ENCODE measurements around the gene PRICKLE3. TPM values are rescaled to one million over a fixed set of nuclear protein-coding genes. Genes with fewer than 3 reads are reported as not detected.

PRICKLE3 gene
- total and polyA plus RNA-seq, 12 donors = 2.8 to 46.8 (median 12.0) TPM

DNA sequence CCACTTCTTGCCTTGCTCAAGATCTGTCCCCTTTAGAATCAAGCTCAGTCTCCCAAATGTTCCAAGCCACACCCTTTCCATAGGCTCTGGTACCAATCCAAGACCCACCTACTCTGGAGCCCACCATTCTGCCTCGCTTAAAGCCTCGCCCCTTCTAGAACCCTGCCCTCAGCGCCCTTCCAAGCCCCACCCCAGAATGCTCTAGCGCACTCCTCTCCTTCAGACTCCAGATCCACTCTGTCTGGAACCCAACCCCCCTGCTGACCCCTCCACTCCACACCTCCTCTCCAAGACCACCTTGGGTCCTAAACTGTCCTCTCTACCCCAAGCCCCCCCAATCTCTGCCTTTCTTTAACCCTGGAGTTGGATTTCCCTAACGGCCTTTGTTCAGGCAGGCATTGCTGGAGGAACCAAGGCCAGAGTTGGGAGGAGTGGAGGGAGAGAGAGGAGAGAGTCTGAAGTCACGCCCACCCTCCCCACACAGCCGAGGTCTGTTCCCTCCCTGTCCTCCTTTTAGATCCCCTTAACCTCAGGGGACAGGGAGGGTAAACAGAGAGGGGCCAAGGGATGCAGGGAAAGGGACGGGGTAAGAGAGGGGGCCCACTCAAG, 2.4 kb upstream of the PRICKLE3 start:
- Histone ChIP-seq H3K36me3 (replicated peaks in 1 of 2) (no peaks in the 10 kb centered on the region), H3K9me3 (replicated peaks in 1 of 3) (no peaks in the 10 kb centered on the region), H3K4me3 (no peak overlapping the region), H3K27me3 (no peaks in the 10 kb centered on the region), H3K27ac (no peak overlapping the region), H3K4me1 (replicated peaks in 1 of 2) (no peaks in the 10 kb centered on the region)
- intact Hi-C loops (cut with DNase I) = no loop called here
- WGBS, 4 donors = 53 to 71% (median 56%) methylated on average over 6 to 8 of the region's 8 CpGs
- DNase-seq = no peak
- TF ChIP-seq POLR2A (IDR thresholded peaks at IDR 0.05) = no peak
- TF ChIP-seq, protein P1, sequence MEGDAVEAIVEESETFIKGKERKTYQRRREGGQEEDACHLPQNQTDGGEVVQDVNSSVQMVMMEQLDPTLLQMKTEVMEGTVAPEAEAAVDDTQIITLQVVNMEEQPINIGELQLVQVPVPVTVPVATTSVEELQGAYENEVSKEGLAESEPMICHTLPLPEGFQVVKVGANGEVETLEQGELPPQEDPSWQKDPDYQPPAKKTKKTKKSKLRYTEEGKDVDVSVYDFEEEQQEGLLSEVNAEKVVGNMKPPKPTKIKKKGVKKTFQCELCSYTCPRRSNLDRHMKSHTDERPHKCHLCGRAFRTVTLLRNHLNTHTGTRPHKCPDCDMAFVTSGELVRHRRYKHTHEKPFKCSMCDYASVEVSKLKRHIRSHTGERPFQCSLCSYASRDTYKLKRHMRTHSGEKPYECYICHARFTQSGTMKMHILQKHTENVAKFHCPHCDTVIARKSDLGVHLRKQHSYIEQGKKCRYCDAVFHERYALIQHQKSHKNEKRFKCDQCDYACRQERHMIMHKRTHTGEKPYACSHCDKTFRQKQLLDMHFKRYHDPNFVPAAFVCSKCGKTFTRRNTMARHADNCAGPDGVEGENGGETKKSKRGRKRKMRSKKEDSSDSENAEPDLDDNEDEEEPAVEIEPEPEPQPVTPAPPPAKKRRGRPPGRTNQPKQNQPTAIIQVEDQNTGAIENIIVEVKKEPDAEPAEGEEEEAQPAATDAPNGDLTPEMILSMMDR (IDR thresholded peaks at IDR 0.05) = no peak

DNA sequence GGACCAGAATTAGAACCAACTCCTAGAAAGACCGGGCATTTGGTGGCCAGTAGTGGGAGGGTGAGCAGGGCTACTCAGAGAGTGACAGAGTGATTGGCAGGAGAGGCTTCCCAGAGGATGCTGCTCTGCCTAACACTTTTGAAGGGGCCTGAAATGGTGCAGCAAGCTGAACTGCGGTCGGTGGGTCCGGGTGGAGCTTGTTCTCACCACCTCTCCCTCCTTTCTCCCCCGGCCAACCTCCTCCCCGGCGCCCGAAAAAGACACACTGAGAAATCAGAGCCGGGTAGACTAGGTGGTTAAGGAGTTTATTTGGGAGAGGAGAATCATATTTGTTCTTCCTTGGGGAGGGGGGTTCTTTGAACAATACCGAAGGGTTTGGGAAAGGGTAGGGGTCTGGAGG, 1.4 kb upstream of the PRICKLE3 start:
- DNase-seq = no peak
- H3K9me3 ChIP-seq (replicated peaks in 1 of 3) = no peaks in the 10 kb centered on the region
- H3K36me3 ChIP-seq (replicated peaks in 1 of 2) = no peaks in the 10 kb centered on the region
- intact Hi-C loops (cut with DNase I) = no loop called here
- H3K27me3 ChIP-seq = no peaks in the 10 kb centered on the region
- H3K27ac ChIP-seq = peak overlapping the region in 1 of 5 donors; percentile 16
- H3K4me1 ChIP-seq (replicated peaks in 1 of 2) = no peaks in the 10 kb centered on the region
- TF ChIP-seq, protein P1 (IDR thresholded peaks at IDR 0.05) = no peak
- no peak for TF ChIP-seq POLR2A (IDR thresholded peaks at IDR 0.05)
- WGBS, 4 donors = 76 to 83% (median 80%) methylated on average over 10 of the region's 10 CpGs
- H3K4me3 ChIP-seq = no peak overlapping the region

DNA sequence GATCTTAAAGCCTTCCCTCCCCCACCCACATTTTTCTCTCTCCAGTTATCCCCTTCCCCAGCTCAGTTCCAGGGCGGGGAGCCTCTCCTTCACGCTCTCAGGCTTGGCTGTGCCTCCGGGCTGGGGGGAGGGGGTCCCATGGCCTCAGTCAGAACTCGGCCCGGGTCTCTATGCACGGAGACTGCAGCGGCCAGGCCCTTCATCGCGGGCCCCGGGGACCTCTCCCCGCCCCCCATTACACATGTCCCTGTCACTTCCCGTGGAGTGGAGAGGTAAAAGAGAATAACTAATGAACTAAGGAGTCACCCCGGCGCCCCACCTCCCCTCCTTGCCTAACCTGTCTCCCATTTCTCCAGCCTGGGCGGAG, 838 bp upstream of the PRICKLE3 start:
- 68 to 81% (median 68%) methylated on average over 15 of the region's 15 CpGs; no CpG with 5 or more reads in 1 of the 4 donors for WGBS, 4 donors
- H3K27ac ChIP-seq = peak overlapping the region in 3 of 5 donors; percentile 75 to 91 (median 87)

DNA sequence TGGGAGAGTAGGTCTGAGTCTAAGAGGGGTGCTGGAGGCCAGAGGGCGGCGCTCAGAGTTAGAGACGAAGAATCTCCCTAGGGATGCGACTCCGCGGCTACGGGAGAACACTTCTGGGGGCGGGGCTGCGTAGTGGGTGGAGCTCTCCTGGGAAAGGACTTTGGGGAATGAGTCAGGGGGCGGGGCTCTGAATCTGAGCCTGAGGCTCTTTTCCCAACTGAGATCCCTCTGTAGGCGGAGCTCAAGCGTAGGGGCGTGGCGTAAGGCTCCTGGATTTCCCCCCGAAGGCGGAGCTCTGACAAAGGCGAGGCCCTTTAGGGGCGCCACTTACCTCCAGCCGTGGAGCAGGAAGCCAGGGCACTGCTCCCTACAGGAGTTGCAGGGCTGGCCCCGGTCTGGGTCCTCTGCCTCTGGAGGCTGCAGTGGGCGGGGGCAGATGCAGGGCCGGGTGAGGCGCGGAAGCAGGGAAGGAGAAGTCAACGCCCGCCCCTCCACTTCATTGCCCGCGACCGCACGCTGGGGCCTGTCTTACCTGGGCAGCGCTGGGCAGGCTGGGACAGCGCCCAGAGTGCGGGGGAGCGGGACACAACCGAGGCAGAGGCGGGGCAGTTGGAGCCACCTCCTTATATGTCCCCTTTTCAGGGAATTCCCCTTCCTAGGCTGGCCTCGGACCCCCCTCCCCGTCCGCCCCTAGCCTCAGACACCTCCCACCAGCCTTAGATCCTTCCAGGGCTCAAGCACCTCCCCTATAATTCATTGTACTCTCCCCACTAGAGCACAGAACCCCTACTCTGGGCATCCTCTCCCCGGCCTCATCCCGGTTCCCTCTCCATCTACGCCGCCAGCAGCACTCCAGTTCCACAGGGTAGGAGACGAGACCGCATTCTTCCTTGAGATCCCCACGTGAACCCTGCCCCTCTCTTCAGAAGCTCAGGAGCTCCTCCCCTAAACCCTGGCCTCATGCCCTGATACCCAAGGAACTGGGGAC, 1.6 kb downstream of the PRICKLE3 start:
- 10 to 58% (median 29%) methylated on average over 13 to 46 of the region's 46 CpGs for WGBS, 4 donors
- peak; percentile 91 to 97 (median 96) for DNase-seq
- intact Hi-C loops (cut with DNase I) = no loop called here
- Histone ChIP-seq H3K27me3 (no peaks in the 10 kb centered on the region), H3K9me3 (replicated peaks in 1 of 3) (no peaks in the 10 kb centered on the region), H3K36me3 (replicated peaks in 1 of 2) (no peaks in the 10 kb centered on the region), H3K27ac (peak overlapping the region in 3 of 5 donors; percentile 27 to 70 (median 59)), H3K4me1 (replicated peaks in 1 of 2) (no peaks in the 10 kb centered on the region), H3K4me3 (peak overlapping the region in 2 of 4 donors; percentile 16 to 58)
- peak; percentile 36 to 72 for TF ChIP-seq POLR2A (IDR thresholded peaks at IDR 0.05)
- TF ChIP-seq, protein P1 (IDR thresholded peaks at IDR 0.05) = no peak

More for the DNA sequence above, 838 bp upstream of the PRICKLE3 start:
- H3K27me3 ChIP-seq = no peaks in the 10 kb centered on the region
- no peak for TF ChIP-seq POLR2A (IDR thresholded peaks at IDR 0.05)
- TF ChIP-seq, protein P1 (IDR thresholded peaks at IDR 0.05) = no peak
- intact Hi-C loops (cut with DNase I) = no loop called here
- H3K4me1 ChIP-seq (replicated peaks in 1 of 2) = no peaks in the 10 kb centered on the region
- no peak overlapping the region for H3K4me3 ChIP-seq
- DNase-seq = no peak
- H3K36me3 ChIP-seq (replicated peaks in 1 of 2) = no peaks in the 10 kb centered on the region
- H3K9me3 ChIP-seq (replicated peaks in 1 of 3) = no peaks in the 10 kb centered on the region

All from adrenal gland (tissue), 12 donors.